K562 (cell line): ENCODE measurements around the gene PIAS3. TPM values are rescaled to one million over a fixed set of nuclear protein-coding genes. Genes with fewer than 3 reads are reported as not detected.
A peak's percentile ranks its signal among the peaks of the same experiment; 100 is the strongest.

Source experiments
- ATF7 ChIP-seq: fragments of 450-650 bp; IDR thresholded peaks from 2 replicates; pipeline ENCODE4 v1.7.1; 2014; ENCODE audit warnings: mild to moderate bottlenecking, moderate library complexity
- CREBBP ChIP-seq: IDR thresholded peaks from one replicate; pipeline ENCODE4 v1.6.1; 2012; ENCODE audit warnings: low read depth, mild to moderate bottlenecking, control low read depth, inconsistent platforms, low read length
- FOSL1 ChIP-seq: fragments of 200-800 bp; sonication (Bioruptor generic); conservative IDR thresholded peaks from 2 replicates; pipeline ENCODE4 v1.6.1; 2016; ENCODE audit warnings: missing genetic modification characterization, missing compliant biosample characterization
- HDAC2 ChIP-seq: fragments of 450-650 bp; IDR thresholded peaks from 2 replicates; pipeline ENCODE4 v1.6.1; 2016; ENCODE audit warnings: mild to moderate bottlenecking
- IFI16 ChIP-seq: fragments of 250-450 bp; sonication (Bioruptor Pico); IDR thresholded peaks from 2 replicates; pipeline ENCODE4 v2.1.2; 2022; ENCODE audit warnings: mild to moderate bottlenecking, inconsistent platforms
- MECOM ChIP-seq: fragments of 250-450 bp; sonication (Bioruptor Pico); IDR thresholded peaks from 2 replicates; pipeline ENCODE4 v1.8.0; 2022; ENCODE audit warnings: inconsistent platforms
- NEUROD1 ChIP-seq: fragments of 150-350 bp; IDR thresholded peaks from 2 replicates; pipeline ENCODE4 v1.6.1; 2014; ENCODE audit warnings: borderline replicate concordance, low read length, low read depth; ENCODE audit not compliant: partially characterized antibody
- NR1H2 ChIP-seq: sonication (generic); formaldehyde crosslinking; IDR thresholded peaks from 2 replicates; pipeline ENCODE4 v1.4.0; 2020; ENCODE audit warnings: mild to moderate bottlenecking, missing genetic modification reagents
- POLR2A ChIP-seq: fragments of 450-650 bp; conservative IDR thresholded peaks from 2 replicates; pipeline ENCODE4 v1.6.1; 2016
- RREB1 ChIP-seq: fragments of 250-450 bp; sonication (Bioruptor Pico); IDR thresholded peaks from 2 replicates; pipeline ENCODE4 v1.4.0; 2020
- SIX5 ChIP-seq, 2 experiments: IDR thresholded peaks; 2 replicates each; pipeline ENCODE4 v1.6.1; 2011; ENCODE audit warnings: low read length in 2 of 2, borderline replicate concordance in 1 of 2, low read depth in 1 of 2, mild to moderate bottlenecking in 1 of 2, moderate library complexity in 1 of 2; ENCODE audit not compliant: insufficient read depth in 1 of 2
- THAP12 ChIP-seq: fragments of 250-450 bp; sonication (Bioruptor Pico); IDR thresholded peaks from 2 replicates; pipeline ENCODE4 v1.9.0; 2021; ENCODE audit warnings: mild to moderate bottlenecking, inconsistent platforms
- YBX1 ChIP-seq: fragments of 450-650 bp; IDR thresholded peaks from 2 replicates; pipeline ENCODE4 v1.7.1; 2016; ENCODE audit warnings: mild to moderate bottlenecking
- ZBTB7A ChIP-seq: IDR thresholded peaks from 2 replicates; pipeline ENCODE4 v1.6.1; 2011; ENCODE audit warnings: low read depth, mild to moderate bottlenecking, low read length, moderate library complexity, borderline replicate concordance; ENCODE audit not compliant: control insufficient read depth
- ZNF699 ChIP-seq: fragments of 250-450 bp; sonication (Bioruptor Pico); IDR thresholded peaks from 2 replicates; pipeline ENCODE4 v1.8.0; 2021; ENCODE audit warnings: mild to moderate bottlenecking, moderate library complexity; ENCODE audit not compliant: insufficient replicate concordance
- polyA plus RNA-seq, 8 experiments: library from polyadenylated mRNA; depleted of rRNA in 4 of 8; stranded (reverse) in 5 of 8; unstranded in 3 of 8; fragments of >200 nt; fragmentation: Nextera tagmentation in 2 of 8; fragmentation: Illumina TruSeq in 1 of 8; extraction: Ambion mirVana in 2 of 8; extraction: Trizol in 1 of 8; gene quantifications; 2 replicates each; pipeline versions ENCODE4 v1.2.1 to v1.2.3, GENCODE V29; 2011 to 2014; ENCODE audit warnings: inconsistent platforms in 1 of 8, missing spikeins in 1 of 8
- total RNA-seq, 7 experiments: library from RNA; depleted of rRNA in 6 of 7; stranded (reverse); fragments of >200 nt in 6 of 7; fragmentation: Illumina TruSeq in 2 of 7; extraction: Trizol in 2 of 7; gene quantifications; 2 replicates each; pipeline versions ENCODE4 v1.2.1 to v1.2.3, GENCODE V29; 2011 to 2021; ENCODE audit warnings: low replicate concordance in 1 of 7
- TF ChIP-seq, protein P1 (sequence below): fragments of 450-650 bp; IDR thresholded peaks from 2 replicates; pipeline ENCODE4 v1.6.1; 2017; ENCODE audit warnings: mild to moderate bottlenecking, moderate library complexity

The PIAS3 gene
- total and polyA plus RNA-seq, 9 of the 15 experiments (the other 6 are each of a cell fraction or from before 2014, with no cell fraction given): 1.1 to 25.6 (median 7.9) TPM

DNA sequence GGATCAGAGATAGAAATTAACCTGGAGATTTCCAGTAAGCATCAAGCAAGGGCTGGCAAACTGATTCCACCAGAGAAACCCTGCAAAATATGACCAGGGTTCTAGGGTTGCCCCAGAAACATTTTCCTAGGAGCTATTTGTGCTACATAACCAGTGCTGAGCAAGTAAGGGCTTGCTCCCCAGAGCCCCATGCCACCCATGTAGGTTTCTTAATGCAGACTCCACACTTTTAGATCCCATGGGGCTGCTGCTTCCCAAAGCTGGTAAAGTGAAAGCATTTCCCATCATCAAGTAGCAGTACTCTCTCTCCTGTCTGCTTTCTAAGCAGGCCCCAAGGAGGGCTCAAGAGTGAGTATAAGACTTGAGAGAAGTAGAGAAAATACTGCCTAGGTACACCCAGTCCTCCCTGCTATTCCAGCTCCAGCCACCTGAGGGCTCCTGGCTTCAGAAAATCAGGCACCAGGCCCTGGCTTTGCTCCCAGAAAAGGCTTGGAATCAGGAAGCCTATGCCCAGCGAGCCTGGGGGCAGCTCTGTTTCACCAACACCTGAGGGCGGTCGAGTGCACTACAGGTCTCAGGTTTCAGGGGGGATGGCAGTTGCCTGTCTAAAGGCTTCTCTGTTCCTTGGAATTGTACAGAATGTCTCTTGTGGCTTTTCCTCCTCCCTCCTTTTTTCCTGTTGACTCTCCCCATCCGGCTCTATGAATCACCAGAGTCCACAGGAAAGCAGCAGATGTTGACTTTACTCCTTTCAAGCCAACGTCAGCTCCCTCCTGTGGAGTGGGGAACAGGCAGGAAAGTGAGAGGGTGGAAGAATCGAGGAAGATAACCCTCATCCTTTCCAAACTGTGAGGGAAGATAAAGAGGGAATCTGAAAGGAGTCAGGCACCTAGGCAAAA, 33.0 kb upstream of the PIAS3 start (continued):
- TF ChIP-seq THAP12: no peak
- TF ChIP-seq ZBTB7A: no peak
- TF ChIP-seq RREB1 (CRISPR knock-in tag): no peak; the same call in 1 of the 2 replicates
- TF ChIP-seq YBX1: no peak
- TF ChIP-seq IFI16: no peak
- TF ChIP-seq ATF7: peak; percentile 38; the same call in 1 of the 2 replicates
- no peak for TF ChIP-seq POLR2A
- TF ChIP-seq NR1H2 (CRISPR knock-in tag): no peak
- peak; percentile 83; the same call in 1 of the 2 replicates for TF ChIP-seq FOSL1 (tag)
- TF ChIP-seq HDAC2: no peak
- TF ChIP-seq SIX5 (IDR thresholded peaks at IDR 0.05; ENCODE audit: borderline replicate concordance in 1 of 2, insufficient read depth in 1 of 2, low read depth in 1 of 2, low read length in 2 of 2): 0 out of 4 replicates have a peak, but pooled peaks of 1 of the 2 experiments have one; percentile 7
- TF ChIP-seq, protein P1, sequence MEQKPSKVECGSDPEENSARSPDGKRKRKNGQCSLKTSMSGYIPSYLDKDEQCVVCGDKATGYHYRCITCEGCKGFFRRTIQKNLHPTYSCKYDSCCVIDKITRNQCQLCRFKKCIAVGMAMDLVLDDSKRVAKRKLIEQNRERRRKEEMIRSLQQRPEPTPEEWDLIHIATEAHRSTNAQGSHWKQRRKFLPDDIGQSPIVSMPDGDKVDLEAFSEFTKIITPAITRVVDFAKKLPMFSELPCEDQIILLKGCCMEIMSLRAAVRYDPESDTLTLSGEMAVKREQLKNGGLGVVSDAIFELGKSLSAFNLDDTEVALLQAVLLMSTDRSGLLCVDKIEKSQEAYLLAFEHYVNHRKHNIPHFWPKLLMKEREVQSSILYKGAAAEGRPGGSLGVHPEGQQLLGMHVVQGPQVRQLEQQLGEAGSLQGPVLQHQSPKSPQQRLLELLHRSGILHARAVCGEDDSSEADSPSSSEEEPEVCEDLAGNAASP: no peak
- TF ChIP-seq CREBBP: no peak
- TF ChIP-seq NEUROD1: peak; percentile 20
- TF ChIP-seq MECOM (CRISPR knock-in tag): no peak
- TF ChIP-seq ZNF699 (CRISPR knock-in tag): no peak
